Left hindlimb (tissue), 1 donor: ENCODE data around the gene CC2D1A.
A peak's percentile ranks its signal among the peaks of the same experiment; 100 is the strongest.
"Not testable (repeated sequence)": the region's sequence is repeated elsewhere in the genome, so short reads cannot be mapped to it uniquely, and the experiment has no call there.

Experiments
- DNase-seq: peaks from one replicate; pipeline ENCODE4 v3.0.0-alpha.2; 2018

The CC2D1A gene

DNA sequence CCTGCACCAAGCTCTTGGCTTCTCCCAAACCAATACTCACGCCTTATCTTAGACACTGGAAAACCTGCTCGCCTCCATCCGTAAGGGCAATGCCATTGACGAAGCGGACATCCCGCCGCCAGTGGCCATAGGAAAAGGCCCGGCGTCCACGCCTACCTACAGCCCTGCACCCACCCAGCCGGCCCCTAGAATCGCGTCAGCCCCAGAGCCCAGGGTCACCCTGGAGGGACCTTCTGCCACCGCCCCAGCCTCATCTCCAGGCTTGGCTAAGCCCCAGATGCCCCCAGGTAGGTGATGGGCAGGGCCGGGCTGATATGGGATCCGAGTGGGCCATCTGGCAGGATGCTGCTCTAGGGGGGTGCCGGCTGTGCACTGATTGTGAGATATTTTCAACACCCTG lies 7.4 kb downstream of the CC2D1A start:
- DNase-seq: no peak

DNA sequence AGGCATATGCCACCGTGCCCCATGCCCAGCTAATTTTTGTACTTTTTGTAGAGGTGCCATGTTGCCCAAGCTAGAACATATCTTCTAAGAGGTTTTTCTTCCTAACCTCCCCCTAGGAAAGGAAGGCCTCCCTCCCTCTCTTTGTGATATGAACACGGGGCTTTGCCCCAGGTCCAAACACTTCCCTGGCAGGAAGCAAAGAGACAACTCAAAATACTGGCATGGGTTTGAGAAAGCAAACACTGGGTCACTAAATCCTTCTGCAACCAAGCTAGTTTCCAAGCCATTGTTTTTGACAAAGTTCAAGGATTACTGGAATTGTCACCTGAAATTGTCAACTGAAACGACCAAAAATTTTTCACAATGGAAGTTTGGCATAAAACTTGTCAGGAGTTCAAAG lies 8.8 kb downstream of the CC2D1A start:
- no peak for DNase-seq

DNA sequence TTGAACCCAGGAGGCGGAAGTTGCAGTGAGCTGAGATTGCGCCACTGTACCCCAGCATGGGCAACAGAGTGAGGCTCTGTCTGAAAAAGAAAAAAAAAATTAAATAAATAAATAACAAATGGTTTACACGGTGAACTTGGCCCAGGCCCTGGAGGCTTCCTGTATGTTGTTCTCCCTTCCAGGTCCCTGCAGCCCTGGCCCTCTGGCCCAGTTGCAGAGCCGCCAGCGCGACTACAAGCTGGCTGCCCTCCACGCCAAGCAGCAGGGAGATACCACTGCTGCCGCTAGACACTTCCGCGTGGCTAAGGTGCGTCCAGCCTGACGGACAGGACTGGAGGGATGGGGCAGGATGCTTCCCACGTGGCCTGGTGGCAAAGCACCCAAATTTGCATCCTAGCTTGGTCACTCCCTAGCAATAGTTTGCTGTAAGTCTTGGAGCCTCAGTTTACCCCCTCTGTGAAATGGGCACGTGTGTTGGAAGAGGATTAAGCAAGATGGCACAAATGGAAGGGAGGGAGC lies 11.9 kb downstream of the CC2D1A start:
- DNase-seq: no peak

DNA sequence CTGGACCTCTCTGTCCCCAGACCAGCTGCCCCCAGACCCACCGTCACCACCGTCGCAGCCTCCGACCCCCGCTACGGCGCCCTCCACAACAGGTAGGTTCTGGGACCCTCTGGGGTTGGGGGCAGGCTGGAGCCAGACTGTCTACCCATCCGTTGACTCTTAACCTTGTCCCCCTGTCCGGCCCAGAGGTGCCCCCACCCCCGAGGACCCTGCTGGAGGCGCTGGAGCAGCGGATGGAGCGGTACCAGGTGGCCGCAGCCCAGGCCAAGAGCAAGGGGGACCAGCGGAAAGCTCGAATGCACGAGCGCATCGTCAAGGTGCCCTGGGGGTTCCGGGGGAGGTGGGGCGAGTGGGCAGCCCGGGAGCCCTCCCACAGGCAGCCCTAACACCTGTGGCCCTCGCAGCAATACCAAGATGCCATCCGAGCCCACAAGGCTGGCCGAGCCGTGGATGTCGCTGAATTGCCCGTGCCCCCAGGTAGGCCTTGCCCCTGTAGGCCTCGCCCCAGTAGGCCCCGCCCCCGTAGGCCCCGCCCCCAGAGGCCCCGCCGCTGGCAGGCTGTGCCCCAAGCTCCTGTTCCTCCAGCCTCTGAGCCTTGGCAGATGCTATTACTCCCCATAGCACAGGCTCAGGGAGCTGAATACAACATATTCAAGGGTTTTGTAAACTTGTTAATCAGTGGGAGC lies 12.9 kb downstream of the CC2D1A start:
- no peak for DNase-seq

DNA sequence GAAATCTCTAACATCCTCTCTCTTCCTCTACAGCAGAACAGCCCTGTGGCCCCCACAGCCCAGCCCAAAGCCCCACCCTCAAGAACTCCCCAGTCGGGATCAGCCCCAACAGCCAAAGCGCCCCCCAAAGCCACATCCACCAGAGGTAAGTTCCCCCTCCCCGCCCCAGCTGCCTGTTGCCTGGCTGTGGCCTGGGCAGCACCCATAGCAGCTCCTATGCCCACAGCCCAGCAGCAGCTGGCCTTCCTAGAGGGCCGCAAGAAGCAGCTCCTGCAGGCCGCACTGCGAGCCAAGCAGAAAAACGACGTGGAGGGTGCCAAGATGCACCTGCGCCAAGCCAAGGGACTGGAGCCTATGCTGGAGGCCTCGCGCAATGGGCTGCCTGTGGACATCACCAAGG lies 14.5 kb downstream of the CC2D1A start:
- DNase-seq: no peak

DNA sequence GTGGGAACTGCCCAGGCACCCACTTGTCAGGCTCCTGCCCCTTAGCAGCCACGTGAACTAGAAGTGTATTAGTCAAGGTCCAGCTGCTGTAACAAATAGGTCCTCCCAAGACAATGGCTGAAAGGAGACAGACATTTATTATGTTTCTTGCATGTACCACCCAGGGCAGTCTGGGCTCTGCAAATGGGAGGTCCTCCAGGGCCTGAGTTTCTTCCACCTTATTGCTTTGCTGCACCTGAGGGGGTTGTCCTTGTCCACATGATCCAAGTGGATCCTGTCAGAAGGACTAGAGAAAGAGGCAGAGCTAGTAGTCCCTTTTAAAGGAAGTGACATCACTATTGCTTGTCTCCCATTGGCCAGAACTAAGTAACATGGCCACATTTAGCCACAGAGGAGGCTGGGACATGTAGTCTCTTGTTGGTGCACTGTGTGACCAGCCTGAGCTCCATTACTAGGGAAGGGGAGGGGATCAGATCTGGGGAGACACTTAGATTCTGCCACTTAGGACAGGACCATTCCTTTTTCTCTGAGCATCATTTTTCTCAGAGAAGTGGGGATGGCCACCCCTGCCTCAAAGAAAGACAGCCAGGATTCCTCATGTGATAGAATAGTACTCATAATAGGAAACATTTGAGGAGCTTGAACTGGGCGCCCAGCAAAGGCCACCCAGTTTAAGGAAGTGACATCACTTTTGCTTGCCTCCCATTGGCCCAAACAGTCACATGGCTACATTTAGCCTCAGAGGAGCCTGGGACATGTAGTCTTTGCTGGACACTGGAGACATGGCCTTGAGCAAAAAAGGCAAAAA lies 15.1 kb downstream of the CC2D1A start:
- no peak for DNase-seq

DNA sequence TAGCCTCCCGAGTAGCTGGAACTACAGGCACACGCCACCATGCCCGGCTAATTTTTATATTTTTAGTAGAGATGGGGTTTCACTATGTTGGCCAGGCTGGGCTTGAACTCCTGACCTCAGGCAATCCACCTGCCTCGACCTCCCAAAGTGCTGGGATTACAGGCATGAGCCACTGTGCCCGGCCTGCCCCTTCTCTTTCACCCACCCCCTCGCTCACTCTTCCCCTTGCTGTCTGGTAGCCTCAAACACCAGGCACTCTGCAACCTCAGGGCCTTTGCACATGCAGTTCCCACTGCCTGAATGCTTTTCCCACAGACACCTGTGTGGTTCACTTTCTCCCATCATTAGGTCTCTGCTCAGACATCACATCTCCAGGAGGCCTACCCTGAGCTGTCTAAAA lies 16.1 kb downstream of the CC2D1A start:
- not testable (repeated sequence) for DNase-seq

DNA sequence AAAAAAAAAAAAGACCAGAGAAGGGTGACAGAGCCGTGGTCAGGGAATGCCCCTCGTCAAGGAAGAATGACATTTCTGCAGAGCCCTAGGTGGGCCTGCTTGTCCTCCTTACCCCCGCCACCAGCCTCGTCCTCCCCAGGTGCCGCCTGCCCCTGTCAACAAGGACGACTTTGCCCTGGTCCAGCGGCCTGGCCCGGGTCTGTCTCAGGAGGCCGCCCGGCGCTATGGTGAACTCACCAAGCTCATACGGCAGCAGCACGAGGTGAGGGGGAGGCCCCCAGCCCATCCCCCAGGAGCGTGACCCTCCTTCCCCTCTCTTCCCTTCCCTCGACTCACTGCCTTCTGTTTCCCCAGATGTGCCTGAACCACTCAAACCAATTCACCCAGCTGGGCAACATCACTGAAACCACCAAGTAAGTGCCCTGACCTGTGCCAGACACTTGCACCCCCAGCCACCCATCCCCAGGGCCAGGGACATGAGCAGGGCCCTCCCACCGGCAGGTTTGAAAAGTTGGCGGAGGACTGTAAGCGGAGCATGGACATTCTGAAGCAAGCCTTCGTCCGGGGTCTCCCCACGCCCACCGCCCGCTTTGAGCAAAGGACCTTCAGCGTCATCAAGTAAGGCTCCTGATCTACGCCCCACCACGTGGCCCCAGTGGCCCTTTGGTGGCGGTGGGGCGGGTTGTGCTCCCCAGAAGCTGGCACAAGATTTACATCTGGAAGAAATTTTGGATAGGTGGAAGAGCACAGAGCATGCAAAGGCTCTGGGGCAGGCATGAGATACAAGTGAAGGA lies 17.4 kb downstream of the CC2D1A start:
- no peak for DNase-seq

DNA sequence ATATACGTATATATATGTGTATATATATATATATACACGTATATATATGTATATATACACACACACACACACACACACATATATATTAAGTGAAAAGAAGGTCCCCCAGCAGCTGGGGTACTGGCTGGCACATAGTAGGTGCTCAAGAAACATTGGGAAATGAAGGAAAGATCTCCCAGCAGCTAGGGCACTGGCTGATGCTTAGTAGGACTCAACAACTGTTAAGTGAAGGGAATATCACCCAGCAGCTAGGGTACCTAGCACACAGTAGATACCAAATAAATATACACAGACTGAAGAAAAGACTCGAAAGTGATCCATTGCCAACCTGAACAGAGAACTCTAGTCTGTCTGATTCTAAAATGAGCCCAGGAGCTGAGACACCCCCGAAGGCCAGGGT lies 20.0 kb downstream of the CC2D1A start:
- no peak for DNase-seq

DNA sequence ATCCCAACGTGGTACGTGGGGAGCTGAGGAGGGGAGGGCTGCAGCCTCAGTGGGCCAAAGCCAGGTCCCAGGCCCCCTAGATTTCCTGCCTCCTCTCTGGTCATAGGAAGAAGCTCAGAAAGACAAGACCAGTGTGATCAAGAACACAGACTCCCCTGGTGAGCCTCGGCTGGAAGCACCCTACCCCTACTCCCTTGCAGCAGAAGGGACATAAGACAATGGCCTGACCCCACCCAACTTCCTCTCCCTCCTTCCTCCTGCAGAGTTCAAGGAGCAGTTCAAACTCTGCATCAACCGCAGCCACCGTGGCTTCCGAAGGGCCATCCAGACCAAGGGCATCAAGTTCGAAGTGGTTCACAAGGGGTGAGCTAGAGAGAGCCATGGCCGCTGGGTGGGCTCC lies 20.7 kb downstream of the CC2D1A start:
- no peak for DNase-seq

DNA sequence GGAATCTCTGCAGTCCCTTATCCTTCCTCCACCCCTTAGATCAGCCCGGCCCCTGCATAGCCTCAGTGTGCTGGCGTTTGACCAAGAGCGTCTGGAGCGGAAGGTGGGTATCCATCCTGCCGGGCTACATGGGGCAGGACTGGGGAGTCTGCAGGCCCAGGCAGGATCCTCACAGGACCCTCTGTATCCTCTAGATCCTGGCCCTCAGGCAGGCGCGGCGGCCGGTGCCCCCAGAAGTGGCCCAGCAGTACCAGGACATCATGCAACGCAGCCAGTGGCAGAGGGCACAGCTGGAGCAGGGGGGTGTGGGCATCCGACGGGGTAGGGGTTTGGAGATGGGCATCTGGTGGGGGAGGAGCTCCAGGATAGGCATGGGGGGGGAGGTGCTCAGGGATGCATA lies 23.3 kb downstream of the CC2D1A start:
- no peak for DNase-seq

DNA sequence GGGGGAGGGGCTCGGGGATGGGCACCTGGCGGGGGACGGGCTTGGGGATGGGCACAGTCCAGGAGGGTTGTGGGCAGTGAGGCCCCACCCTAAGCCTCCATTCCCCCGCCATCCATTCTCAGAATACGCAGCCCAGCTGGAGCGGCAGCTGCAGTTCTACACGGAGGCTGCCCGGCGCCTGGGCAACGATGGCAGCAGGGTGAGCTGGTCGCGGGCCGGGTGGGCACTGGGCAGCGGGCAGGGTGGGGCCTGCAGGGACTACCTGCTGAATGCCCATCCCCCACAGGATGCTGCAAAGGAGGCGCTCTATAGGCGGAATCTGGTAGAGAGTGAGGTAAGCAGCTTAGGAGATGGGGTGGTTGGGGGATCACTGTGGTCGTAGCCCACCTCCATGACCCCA lies 24.0 kb downstream of the CC2D1A start:
- no peak for DNase-seq

DNA sequence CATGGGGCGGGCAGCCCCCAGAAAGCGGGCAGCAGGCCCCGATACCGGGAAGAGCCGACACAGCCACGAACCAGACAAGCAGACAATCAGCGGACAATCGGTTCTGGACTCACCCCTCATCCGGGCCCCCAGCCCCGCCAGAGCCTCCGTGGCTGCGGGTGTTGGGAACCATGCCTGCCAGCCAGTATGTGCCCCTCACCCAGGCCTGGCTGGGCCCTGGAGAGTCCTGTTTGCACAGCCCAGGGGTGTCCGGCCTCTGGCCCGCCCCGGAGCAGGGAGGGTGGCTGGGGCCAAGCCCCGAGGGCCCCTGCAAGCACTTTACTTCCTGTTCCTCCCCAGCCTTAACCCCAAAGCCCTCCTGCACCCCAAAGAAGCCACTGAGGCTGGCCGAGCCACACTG lies 24.4 kb downstream of the CC2D1A start:
- no peak for DNase-seq

DNA sequence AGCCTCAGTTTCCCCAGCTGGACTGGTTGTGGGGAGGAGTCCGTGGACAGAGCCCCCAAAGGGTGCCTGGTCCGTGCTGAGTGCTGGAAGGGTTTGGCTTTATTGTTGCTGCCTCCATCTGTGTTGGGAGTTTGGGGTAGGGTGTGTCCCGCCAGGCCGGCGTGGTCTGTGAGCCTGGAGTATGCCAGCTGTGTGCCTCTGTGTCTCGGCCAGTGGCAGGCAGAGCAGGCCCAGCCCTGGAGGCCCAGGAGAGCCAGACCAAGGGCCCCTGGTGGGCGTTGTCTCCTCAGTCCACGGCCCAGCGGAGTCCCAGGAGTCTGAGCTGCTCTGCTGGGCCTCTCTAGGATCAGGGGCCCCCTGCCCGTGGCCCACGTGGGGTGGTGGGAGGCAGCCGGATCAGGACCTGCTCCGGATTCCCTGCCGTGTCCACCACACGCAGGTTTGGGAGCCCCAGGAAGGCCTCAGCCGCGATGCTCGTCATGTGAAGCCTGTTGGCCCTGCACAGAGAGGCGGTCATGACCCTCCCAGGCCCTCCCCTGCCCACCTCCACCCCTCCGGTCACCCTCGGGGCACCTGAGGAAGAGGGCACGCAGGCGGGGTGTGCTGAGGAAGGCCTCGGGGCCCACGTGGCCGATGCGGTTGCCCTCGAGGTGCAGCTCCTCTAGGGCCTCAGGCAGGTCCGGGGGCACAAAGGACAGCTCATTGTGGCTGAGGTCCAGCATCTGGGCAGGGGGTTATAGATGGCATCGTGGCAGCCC lies 25.6 kb downstream of the CC2D1A start:
- no peak for DNase-seq

DNA sequence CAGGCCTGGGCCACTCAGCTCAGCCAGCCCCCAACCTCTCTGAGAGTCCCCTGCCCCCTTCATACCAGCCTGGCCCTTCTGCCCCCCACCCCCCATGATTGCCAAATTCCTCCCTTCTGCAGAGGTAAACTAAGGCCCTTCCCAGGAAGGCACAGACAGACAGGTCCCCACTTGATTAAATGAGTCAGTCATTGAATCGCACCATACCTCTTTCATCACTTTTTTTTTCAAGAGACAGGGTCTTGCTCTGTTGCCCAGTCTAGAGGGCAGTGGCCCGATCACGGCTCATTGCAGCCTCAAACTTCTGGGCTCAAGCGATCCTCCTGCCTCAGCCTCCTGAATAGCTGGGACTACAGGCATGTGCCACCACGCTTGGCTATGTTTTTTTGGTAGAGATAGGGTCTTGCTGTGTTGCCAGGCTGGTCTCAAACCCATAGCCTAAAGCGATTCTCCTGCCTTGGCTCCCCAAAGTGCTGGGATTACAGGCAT lies 26.2 kb downstream of the CC2D1A start:
- DNase-seq: no peak

DNA sequence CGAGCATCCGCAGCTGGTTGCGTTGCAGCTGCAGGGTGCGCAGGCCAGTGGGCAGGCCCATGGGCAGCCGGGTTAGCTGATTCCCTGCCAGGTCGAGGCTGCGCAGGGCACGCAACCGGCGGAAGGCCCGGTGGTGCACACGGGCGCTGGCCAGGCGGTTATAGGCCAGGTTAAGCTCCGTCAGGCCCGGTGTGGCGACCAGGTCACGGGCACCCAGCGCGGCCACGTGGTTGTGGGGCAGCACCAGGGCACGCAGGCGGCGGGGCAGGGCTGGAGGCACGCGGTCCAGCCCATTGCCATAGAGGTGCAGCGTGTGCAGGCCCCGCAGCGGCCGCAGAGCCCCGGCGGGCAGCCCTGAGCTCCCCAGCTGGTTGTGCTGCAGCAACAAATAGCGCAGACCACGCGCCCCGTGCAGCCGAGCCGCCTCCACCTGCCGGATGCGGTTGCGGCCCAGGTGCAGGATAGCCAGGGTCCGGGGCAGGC lies 27.0 kb downstream of the CC2D1A start:
- no peak for DNase-seq

DNA sequence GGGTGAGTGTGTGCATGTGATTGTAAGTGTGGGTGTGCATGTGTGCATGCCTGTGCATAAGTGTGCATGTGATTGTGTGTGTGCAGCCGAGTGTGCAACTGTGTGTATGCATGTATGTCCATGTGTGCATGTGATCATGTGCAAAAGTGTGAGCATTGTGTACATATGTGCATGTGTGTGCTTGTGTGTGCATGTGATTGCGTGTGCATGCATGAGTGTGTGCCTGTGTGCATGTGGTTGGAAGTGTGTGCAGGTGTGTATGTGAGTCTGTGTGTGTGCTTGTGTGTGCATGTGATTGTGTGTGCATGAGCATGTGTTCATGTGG lies 28.7 kb downstream of the CC2D1A start:
- DNase-seq: no peak

DNA sequence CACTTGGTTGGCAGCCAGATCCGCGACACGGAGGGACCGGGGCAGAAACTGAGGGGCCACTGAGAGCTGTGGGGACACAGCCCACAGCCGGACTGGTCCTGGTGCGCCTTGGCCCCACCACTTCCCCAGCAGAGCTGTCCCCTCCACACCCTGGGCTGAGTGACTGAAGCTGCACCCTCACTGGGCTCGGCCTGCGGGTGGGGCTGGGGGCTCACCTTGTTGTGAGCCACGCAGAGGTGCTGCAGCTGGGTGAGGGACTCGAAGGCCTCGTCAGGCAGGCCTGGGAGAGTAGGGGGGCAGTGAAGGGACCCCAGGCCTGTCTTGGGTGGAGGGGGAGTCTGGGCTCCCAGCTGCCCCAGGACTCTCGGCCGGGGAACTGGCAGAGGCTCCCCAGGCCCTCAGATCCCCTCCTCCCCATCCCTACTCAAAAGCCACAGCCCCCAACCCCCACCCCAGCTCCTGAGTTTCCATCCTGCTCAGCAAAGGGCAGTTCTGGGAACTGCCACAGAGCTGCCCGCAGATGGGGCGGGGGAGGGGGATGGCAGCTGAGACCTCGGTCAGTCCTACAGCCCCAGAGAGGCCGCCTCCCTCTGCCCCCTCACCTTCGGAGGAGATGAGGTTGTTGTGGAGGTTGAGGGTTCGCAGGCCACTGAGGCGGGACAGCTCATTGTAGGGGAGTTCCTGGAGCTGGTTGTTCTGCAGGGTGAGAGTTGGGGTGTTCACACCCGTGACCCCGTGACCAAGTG lies 29.9 kb downstream of the CC2D1A start:
- DNase-seq: no peak

DNA sequence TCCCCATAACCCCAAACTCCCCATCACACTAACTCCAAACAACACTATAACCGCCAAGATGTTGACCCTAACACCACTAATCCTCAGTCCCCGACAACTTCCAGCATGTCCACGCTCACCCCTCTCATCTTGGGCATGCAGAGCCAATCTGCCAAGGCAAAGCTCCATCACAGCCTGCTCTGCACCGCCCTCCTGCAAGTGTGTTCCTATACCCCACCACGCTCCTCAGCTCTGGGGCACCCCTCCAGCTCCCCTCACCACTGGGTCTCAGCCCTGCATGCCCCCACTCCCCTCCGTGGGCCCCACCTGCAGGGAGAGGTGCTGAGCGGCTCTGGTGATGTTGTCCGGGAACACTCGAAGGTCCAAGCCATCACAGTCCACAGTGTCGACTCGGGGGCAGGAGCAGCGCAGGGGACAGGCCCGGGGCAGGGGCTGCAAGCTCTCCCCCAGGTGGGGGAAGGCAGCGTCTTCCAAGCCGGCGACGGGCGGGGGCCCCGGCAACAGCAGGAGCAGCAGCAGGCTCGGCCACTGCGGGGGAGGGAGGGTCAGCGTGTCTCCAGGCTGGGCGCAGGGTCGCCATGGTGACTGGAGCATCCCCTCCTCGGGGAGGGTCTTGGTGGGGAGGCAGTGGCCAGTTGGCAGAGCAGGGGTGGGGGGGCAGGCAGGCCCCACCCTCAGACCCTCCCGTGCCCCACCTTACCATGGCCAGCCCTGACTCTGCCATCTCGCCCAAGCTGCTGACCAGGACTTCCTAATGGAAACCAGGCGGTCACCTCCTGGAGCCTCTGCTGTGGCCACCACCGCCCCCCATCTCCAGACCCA lies 31.7 kb downstream of the CC2D1A start:
- DNase-seq: no peak

DNA sequence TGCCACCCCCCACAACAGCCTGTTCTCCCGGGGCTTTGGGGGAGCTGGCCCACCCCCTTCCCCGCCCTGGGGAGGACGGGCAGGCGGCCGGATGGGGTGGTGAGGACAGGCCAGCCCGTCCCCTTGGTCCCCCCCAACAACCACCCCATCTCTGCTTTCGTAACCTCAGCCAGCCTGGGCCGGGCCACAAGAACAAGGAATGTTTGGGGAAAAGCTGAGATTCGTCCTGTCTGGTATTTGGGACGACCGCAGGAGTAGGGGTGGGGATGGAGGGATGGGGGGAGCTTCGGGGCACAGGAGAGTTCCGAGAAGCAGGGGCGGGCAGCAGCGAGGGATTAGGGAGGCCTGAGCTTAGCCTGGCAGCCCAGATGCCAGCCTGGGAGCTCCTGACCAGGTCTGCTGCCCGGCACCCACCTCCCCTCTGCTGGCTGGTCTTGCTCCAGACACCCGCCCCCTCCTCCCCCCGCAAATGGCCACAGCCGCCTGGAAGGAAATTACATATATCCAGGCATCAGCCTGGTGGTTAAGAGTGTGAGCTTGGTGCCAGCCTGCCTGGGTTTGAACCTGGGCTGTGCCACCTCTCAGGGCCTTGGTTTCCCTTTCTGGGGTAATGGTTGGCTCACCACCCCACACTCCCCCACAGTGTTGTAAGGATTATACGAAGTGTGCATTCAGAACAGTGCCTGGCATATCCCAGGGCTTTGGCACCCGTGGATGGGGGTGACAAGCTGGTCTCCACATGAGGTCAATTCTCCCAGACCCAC lies 32.5 kb downstream of the CC2D1A start, which contains the start of gene PODNL1:
Gene PODNL1, minus strand, starts transcription at position 117 of the 764 bp plus-strand sequence. CDS start 236 bp downstream, outside the sequence.
- DNase-seq: peak; percentile 79
